H9 (cell line): Measurements from ENCODE around the gene DTX2. TPM values are rescaled to one million over a fixed set of nuclear protein-coding genes. Genes with fewer than 3 reads are reported as not detected.
A peak's percentile ranks its signal among the peaks of the same experiment; 100 is the strongest.

ENCODE experiments used
- DNase-seq: peaks from one replicate; pipeline ENCODE4 v3.0.0-alpha.2; 2017
- H2AFZ ChIP-seq: one replicate; pipeline ENCODE4 v1.6.1; 2013; ENCODE audit warnings: mild to moderate bottlenecking, low read length, control low read depth, moderate library complexity
- H2AK5ac ChIP-seq: 2 replicates; pipeline ENCODE4 v1.6.1; 2013; ENCODE audit warnings: low read length, control low read depth, mixed read lengths; ENCODE audit not compliant: insufficient read length
- H2BK120ac ChIP-seq: one replicate; pipeline ENCODE4 v1.6.1; 2013; ENCODE audit warnings: low read depth, mild to moderate bottlenecking, low read length, control low read depth, inconsistent platforms; ENCODE audit not compliant: poor library complexity, severe bottlenecking
- H2BK12ac ChIP-seq: 2 replicates; pipeline ENCODE4 v1.6.1; 2013; ENCODE audit warnings: low read length, control low read depth, mixed read lengths, low read depth; ENCODE audit not compliant: insufficient read length
- H2BK15ac ChIP-seq: 2 replicates; pipeline ENCODE4 v1.6.1; 2013; ENCODE audit warnings: low read depth, low read length, control low read depth
- H2BK20ac ChIP-seq: one replicate; pipeline ENCODE4 v1.6.1; 2013; ENCODE audit warnings: low read depth, mild to moderate bottlenecking, low read length, control low read depth, inconsistent platforms; ENCODE audit not compliant: poor library complexity, severe bottlenecking
- H2BK5ac ChIP-seq: 2 replicates; pipeline ENCODE4 v1.6.1; 2013; ENCODE audit warnings: low read length, control low read depth, mixed read lengths; ENCODE audit not compliant: insufficient read length
- H3K14ac ChIP-seq: 2 replicates; pipeline ENCODE4 v1.6.1; 2013; ENCODE audit warnings: low read length, control low read depth; ENCODE audit not compliant: insufficient read depth
- H3K18ac ChIP-seq: 2 replicates; pipeline ENCODE4 v1.6.1; 2013; ENCODE audit warnings: low read depth, mild to moderate bottlenecking, mixed read lengths, low read length, control low read depth; ENCODE audit not compliant: insufficient read length
- H3K23ac ChIP-seq: 2 replicates; pipeline ENCODE4 v1.6.1; 2013; ENCODE audit warnings: low read length, control low read depth, mixed read lengths, low read depth; ENCODE audit not compliant: insufficient read length
- H3K23me2 ChIP-seq: 2 replicates; pipeline ENCODE4 v1.6.1; 2013; ENCODE audit warnings: low read depth, mild to moderate bottlenecking, mixed read lengths, low read length, control low read depth; ENCODE audit not compliant: insufficient read length, poor library complexity, severe bottlenecking
- H3K27ac ChIP-seq: 2 replicates; pipeline ENCODE4 v1.5.1; 2013; ENCODE audit warnings: low read length, control low read depth, mixed read lengths, low read depth; ENCODE audit not compliant: insufficient read length
- H3K27me3 ChIP-seq: 2 replicates; pipeline ENCODE4 v1.6.1; 2013; ENCODE audit warnings: low read length, control low read depth, inconsistent platforms; ENCODE audit not compliant: insufficient read depth
- H3K4ac ChIP-seq: 2 replicates; pipeline ENCODE4 v1.6.1; 2013; ENCODE audit warnings: low read depth, mild to moderate bottlenecking, control low read depth, inconsistent platforms, low read length, moderate library complexity
- H3K4me1 ChIP-seq: 2 replicates; pipeline ENCODE4 v1.6.1; 2013; ENCODE audit warnings: low read length, control low read depth, inconsistent platforms; ENCODE audit not compliant: insufficient read depth
- H3K4me2 ChIP-seq: 2 replicates; pipeline ENCODE4 v1.6.1; 2013; ENCODE audit warnings: low read length, control low read depth, mixed read lengths; ENCODE audit not compliant: insufficient read length, insufficient read depth
- H3K56ac ChIP-seq: 2 replicates; pipeline ENCODE4 v1.6.1; 2013; ENCODE audit warnings: low read depth, mild to moderate bottlenecking, mixed read lengths, low read length, control low read depth; ENCODE audit not compliant: insufficient read length
- H3K79me1 ChIP-seq: 2 replicates; pipeline ENCODE4 v1.6.1; 2013; ENCODE audit warnings: low read depth, mild to moderate bottlenecking, moderate library complexity, low read length, control low read depth, inconsistent platforms; ENCODE audit not compliant: insufficient read depth, poor library complexity, severe bottlenecking
- H3K79me2 ChIP-seq: 2 replicates; pipeline ENCODE4 v1.6.1; 2013; ENCODE audit warnings: low read length, control low read depth, inconsistent platforms; ENCODE audit not compliant: insufficient read depth
- H3K9ac ChIP-seq: 2 replicates; pipeline ENCODE4 v1.6.1; 2013; ENCODE audit warnings: low read length, control low read depth, mixed read lengths; ENCODE audit not compliant: insufficient read length; ENCODE audit errors: extremely low read depth
- H3K9me3 ChIP-seq: one replicate; pipeline ENCODE4 v1.6.1; 2013; ENCODE audit warnings: low read depth, low read length, inconsistent platforms; ENCODE audit not compliant: control insufficient read depth
- H3T11ph ChIP-seq: one replicate; pipeline ENCODE4 v1.6.1; 2013; ENCODE audit warnings: mild to moderate bottlenecking, low read length, control low read depth, inconsistent platforms
- H4K20me1 ChIP-seq: one replicate; pipeline ENCODE4 v1.6.1; 2013; ENCODE audit not compliant: control insufficient read depth, insufficient read length, insufficient read depth
- H4K5ac ChIP-seq: 2 replicates; pipeline ENCODE4 v1.6.1; 2013; ENCODE audit warnings: low read depth, mild to moderate bottlenecking, mixed read lengths, low read length, control low read depth; ENCODE audit not compliant: insufficient read length
- H4K8ac ChIP-seq: replicated peaks from 2 replicates; pipeline ENCODE4 v1.6.1; 2013; ENCODE audit warnings: low read length, control low read depth, mixed read lengths, low read depth; ENCODE audit not compliant: insufficient read length
- H4K91ac ChIP-seq: 2 replicates; pipeline ENCODE4 v1.6.1; 2013; ENCODE audit warnings: low read depth, mild to moderate bottlenecking, moderate library complexity, mixed read lengths, low read length, control low read depth; ENCODE audit not compliant: insufficient read length
- H3K27ac Mint-ChIP-seq, 3 experiments: 2 replicates in 2 of 3; 3 replicates in 1 of 3; pipeline ENCODE4 v1.8.0; 2020 to 2021; ENCODE audit warnings: mixed read lengths in 3 of 3, mild to moderate bottlenecking in 1 of 3, moderate library complexity in 1 of 3
- H3K27me3 Mint-ChIP-seq: 2 replicates; pipeline ENCODE4 v1.8.0; 2021; ENCODE audit warnings: low read depth, mild to moderate bottlenecking, moderate library complexity, mixed read lengths
- H3K36me3 Mint-ChIP-seq, 3 experiments: 2 replicates in 2 of 3; 3 replicates in 1 of 3; pipeline ENCODE4 v1.8.0; 2020 to 2021; ENCODE audit warnings: low read depth in 3 of 3, mixed read lengths in 3 of 3; ENCODE audit not compliant: insufficient read depth in 1 of 3
- H3K4me1 Mint-ChIP-seq, 2 experiments: 2 replicates each; pipeline ENCODE4 v1.8.0; 2020; ENCODE audit warnings: mixed read lengths in 2 of 2
- H3K4me3 Mint-ChIP-seq, 2 experiments: 2 replicates in 1 of 2; 3 replicates in 1 of 2; pipeline ENCODE4 v1.8.0; 2020 to 2021; ENCODE audit warnings: mild to moderate bottlenecking in 2 of 2, mixed read lengths in 2 of 2, moderate library complexity in 1 of 2
- H3K9me3 Mint-ChIP-seq, 2 experiments: 2 replicates in 1 of 2; 3 replicates in 1 of 2; pipeline ENCODE4 v1.8.0; 2020; ENCODE audit warnings: mild to moderate bottlenecking in 2 of 2, mixed read lengths in 2 of 2, moderate library complexity in 1 of 2
- CTCF ChIP-seq: fragments of 200-600 bp; sonication (generic); conservative IDR thresholded peaks from 3 replicates; pipeline ENCODE4 v1.8.0; 2021; ENCODE audit warnings: antibody characterized with exemption, mild to moderate bottlenecking
- WGBS: extraction: QIAGEN DNeasy Blood & Tissue Kit; methylation state at CpG from one replicate; pipeline ENCODE4 v1.1.7; 2013; ENCODE audit warnings: missing lambda C conversion rate, low lambda C conversion rate, mixed read lengths; ENCODE audit not compliant: insufficient read length; ENCODE audit errors: extremely low coverage; 5-methylcytosine and 5-hydroxymethylcytosine counted together
- total RNA-seq: library from RNA; stranded (reverse); gene quantifications from 2 replicates; pipeline ENCODE4 v1.2.1, GENCODE V29; 2021

The DTX2 gene
- total RNA-seq, 1 experiment from 2014 or later: 48.8 TPM

- no CpG with 5 or more reads among the region's 16 CpGs for WGBS
- no peak overlapping the region for H3K4me2 ChIP-seq
- H3K4ac ChIP-seq: no peak overlapping the region
- Mint-ChIP-seq H3K27me3 (no peaks in the 10 kb centered on the region), H3K36me3 (no peaks in the 10 kb centered on the region), H3K4me1 (0 out of 4 replicates have a peak, but pooled peaks cover 0 to 3% of the 10 kb centered on the region in 2 experiments), H3K9me3 (no peaks in the 10 kb centered on the region), H3K27ac (no peak overlapping the region; a peak in 1 of 7 replicates), H3K4me3 (no peak overlapping the region)
- H2AK5ac ChIP-seq: no peak overlapping the region
- no peak for TF ChIP-seq CTCF
- no peaks in the 10 kb centered on the region for H3K27me3 ChIP-seq
- H3K79me2 ChIP-seq: no peaks in the 10 kb centered on the region
- no peak overlapping the region for H4K91ac ChIP-seq
- no peak overlapping the region for H2AFZ ChIP-seq
- H2BK5ac ChIP-seq: no peak overlapping the region
- no peak overlapping the region for H3K23ac ChIP-seq
- no peak overlapping the region for H3K27ac ChIP-seq
- H2BK20ac ChIP-seq: no peak overlapping the region
- H4K5ac ChIP-seq: no peak overlapping the region
- H2BK120ac ChIP-seq: no peak overlapping the region
- H3K18ac ChIP-seq: no peak overlapping the region
- H4K8ac ChIP-seq: no peak overlapping the region
- H3K9ac ChIP-seq: no peak overlapping the region
- no peaks in the 10 kb centered on the region for H3K9me3 ChIP-seq
- no peaks in the 10 kb centered on the region; the same call in 1 of the 2 replicates for H3K4me1 ChIP-seq
- no peak overlapping the region for H3T11ph ChIP-seq
- no peaks in the 10 kb centered on the region for H3K23me2 ChIP-seq
- no peaks in the 10 kb centered on the region for H4K20me1 ChIP-seq
- no peaks in the 10 kb centered on the region for H3K79me1 ChIP-seq
- no peak overlapping the region for H2BK12ac ChIP-seq
- H3K56ac ChIP-seq: no peak overlapping the region
- DNase-seq: peak; percentile 20
- no peak overlapping the region for H3K14ac ChIP-seq
- H2BK15ac ChIP-seq: no peak overlapping the region
Measured at GRCh38 chr7:76514926-76515771, 53.6 kb downstream of the DTX2 start.
